WTC11 (cell line): ENCODE data around the gene U2SURP.

Experiments used
- ATF1 ChIP-seq: sonication (generic); formaldehyde crosslinking; IDR thresholded peaks from 2 replicates; pipeline ENCODE4 v1.8.1; 2023; ENCODE audit warnings: mild to moderate bottlenecking, moderate library complexity, missing genetic modification reagents
- CREM ChIP-seq: sonication (generic); formaldehyde crosslinking; IDR thresholded peaks from 2 replicates; pipeline ENCODE4 v1.8.1; 2022; ENCODE audit warnings: mild to moderate bottlenecking, missing genetic modification reagents, moderate library complexity
- E2F1 ChIP-seq: sonication (generic); formaldehyde crosslinking; IDR thresholded peaks from 2 replicates; pipeline ENCODE4 v1.8.0; 2022; ENCODE audit warnings: mild to moderate bottlenecking, missing genetic modification reagents
- ELF4 ChIP-seq: sonication (generic); formaldehyde crosslinking; IDR thresholded peaks from 2 replicates; pipeline ENCODE4 v1.8.1; 2022; ENCODE audit warnings: low read depth, mild to moderate bottlenecking, moderate library complexity, missing genetic modification reagents
- ESRRA ChIP-seq: sonication (generic); formaldehyde crosslinking; IDR thresholded peaks from 2 replicates; pipeline ENCODE4 v1.8.1; 2022; ENCODE audit warnings: mild to moderate bottlenecking, missing genetic modification reagents, borderline replicate concordance
- FOXK1 ChIP-seq: sonication (generic); formaldehyde crosslinking; IDR thresholded peaks from 2 replicates; pipeline ENCODE4 v1.8.0; 2022; ENCODE audit warnings: mild to moderate bottlenecking, moderate library complexity, missing genetic modification reagents
- HMGA2 ChIP-seq: fragments of 250-450 bp; sonication (Bioruptor Pico); IDR thresholded peaks from 2 replicates; pipeline ENCODE4 v1.4.0; 2021; ENCODE audit warnings: mild to moderate bottlenecking, moderate library complexity
- IRF2 ChIP-seq: sonication (generic); formaldehyde crosslinking; IDR thresholded peaks from 2 replicates; pipeline ENCODE4 v1.8.0; 2022; ENCODE audit warnings: low read depth, missing genetic modification reagents, borderline replicate concordance
- SP1 ChIP-seq: sonication (generic); formaldehyde crosslinking; conservative IDR thresholded peaks from 2 replicates; pipeline ENCODE4 v1.8.1; 2022; ENCODE audit warnings: missing genetic modification reagents
- TF ChIP-seq, protein P1 (sequence below): fragments of 200-600 bp; IDR thresholded peaks from 2 replicates; pipeline ENCODE4 v1.8.0; 2022; ENCODE audit warnings: antibody characterized with exemption
- TF ChIP-seq, protein P2 (sequence below): sonication (generic); formaldehyde crosslinking; IDR thresholded peaks from 2 replicates; pipeline ENCODE4 v1.8.1; 2023; ENCODE audit warnings: mild to moderate bottlenecking, missing genetic modification reagents, moderate library complexity
- TF ChIP-seq, protein P3 (sequence below): sonication (generic); formaldehyde crosslinking; IDR thresholded peaks from 2 replicates; pipeline ENCODE4 v1.8.1; 2023; ENCODE audit warnings: mild to moderate bottlenecking, missing genetic modification reagents
- TF ChIP-seq, protein P4 (sequence below): sonication (generic); formaldehyde crosslinking; IDR thresholded peaks from 2 replicates; pipeline ENCODE4 v1.8.1; 2022; ENCODE audit warnings: mild to moderate bottlenecking, moderate library complexity, missing genetic modification reagents
- TF ChIP-seq, protein P5 (sequence below): sonication (generic); formaldehyde crosslinking; IDR thresholded peaks from 2 replicates; pipeline ENCODE4 v1.8.1; 2023; ENCODE audit warnings: mild to moderate bottlenecking, missing genetic modification reagents

DNA sequence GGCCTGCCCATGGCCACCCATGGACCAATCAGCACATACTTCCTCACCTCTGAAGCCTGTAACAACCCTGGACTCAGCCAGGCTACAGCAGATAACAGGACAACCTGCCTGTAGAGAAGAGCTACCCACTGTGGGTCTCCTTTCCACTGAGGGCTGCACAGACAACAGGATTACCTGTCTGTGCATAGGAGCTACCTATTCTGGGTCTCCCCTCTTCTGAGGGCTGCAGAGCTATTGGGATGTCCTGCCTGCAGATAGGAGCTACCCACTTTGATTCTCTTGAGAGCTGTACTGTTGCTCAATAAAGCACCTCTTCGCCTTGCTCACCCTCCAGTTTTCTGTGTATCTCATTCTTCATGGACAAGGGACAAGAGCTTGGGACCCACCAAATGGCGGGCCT is 94.4 kb downstream of the U2SURP start:
- TF ChIP-seq, protein P1, sequence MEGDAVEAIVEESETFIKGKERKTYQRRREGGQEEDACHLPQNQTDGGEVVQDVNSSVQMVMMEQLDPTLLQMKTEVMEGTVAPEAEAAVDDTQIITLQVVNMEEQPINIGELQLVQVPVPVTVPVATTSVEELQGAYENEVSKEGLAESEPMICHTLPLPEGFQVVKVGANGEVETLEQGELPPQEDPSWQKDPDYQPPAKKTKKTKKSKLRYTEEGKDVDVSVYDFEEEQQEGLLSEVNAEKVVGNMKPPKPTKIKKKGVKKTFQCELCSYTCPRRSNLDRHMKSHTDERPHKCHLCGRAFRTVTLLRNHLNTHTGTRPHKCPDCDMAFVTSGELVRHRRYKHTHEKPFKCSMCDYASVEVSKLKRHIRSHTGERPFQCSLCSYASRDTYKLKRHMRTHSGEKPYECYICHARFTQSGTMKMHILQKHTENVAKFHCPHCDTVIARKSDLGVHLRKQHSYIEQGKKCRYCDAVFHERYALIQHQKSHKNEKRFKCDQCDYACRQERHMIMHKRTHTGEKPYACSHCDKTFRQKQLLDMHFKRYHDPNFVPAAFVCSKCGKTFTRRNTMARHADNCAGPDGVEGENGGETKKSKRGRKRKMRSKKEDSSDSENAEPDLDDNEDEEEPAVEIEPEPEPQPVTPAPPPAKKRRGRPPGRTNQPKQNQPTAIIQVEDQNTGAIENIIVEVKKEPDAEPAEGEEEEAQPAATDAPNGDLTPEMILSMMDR, result no peak
- TF ChIP-seq ATF1 (CRISPR knock-in tag) (no peak), ESRRA (CRISPR knock-in tag) (no peak), ELF4 (no peak), CREM (no peak), E2F1 (CRISPR knock-in tag) (no peak), HMGA2 (no peak), IRF2 (CRISPR knock-in tag) (no peak), FOXK1 (CRISPR knock-in tag) (no peak), SP1 (CRISPR knock-in tag) (no peak)
- TF ChIP-seq, protein P2, sequence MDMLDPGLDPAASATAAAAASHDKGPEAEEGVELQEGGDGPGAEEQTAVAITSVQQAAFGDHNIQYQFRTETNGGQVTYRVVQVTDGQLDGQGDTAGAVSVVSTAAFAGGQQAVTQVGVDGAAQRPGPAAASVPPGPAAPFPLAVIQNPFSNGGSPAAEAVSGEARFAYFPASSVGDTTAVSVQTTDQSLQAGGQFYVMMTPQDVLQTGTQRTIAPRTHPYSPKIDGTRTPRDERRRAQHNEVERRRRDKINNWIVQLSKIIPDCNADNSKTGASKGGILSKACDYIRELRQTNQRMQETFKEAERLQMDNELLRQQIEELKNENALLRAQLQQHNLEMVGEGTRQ, result no peak
- TF ChIP-seq, protein P3, sequence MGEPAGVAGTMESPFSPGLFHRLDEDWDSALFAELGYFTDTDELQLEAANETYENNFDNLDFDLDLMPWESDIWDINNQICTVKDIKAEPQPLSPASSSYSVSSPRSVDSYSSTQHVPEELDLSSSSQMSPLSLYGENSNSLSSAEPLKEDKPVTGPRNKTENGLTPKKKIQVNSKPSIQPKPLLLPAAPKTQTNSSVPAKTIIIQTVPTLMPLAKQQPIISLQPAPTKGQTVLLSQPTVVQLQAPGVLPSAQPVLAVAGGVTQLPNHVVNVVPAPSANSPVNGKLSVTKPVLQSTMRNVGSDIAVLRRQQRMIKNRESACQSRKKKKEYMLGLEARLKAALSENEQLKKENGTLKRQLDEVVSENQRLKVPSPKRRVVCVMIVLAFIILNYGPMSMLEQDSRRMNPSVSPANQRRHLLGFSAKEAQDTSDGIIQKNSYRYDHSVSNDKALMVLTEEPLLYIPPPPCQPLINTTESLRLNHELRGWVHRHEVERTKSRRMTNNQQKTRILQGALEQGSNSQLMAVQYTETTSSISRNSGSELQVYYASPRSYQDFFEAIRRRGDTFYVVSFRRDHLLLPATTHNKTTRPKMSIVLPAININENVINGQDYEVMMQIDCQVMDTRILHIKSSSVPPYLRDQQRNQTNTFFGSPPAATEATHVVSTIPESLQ (CRISPR knock-in tag), result no peak
- TF ChIP-seq, protein P4, sequence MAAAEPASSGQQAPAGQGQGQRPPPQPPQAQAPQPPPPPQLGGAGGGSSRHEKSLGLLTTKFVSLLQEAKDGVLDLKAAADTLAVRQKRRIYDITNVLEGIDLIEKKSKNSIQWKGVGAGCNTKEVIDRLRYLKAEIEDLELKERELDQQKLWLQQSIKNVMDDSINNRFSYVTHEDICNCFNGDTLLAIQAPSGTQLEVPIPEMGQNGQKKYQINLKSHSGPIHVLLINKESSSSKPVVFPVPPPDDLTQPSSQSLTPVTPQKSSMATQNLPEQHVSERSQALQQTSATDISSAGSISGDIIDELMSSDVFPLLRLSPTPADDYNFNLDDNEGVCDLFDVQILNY (CRISPR knock-in tag), result no peak
- TF ChIP-seq, protein P5, sequence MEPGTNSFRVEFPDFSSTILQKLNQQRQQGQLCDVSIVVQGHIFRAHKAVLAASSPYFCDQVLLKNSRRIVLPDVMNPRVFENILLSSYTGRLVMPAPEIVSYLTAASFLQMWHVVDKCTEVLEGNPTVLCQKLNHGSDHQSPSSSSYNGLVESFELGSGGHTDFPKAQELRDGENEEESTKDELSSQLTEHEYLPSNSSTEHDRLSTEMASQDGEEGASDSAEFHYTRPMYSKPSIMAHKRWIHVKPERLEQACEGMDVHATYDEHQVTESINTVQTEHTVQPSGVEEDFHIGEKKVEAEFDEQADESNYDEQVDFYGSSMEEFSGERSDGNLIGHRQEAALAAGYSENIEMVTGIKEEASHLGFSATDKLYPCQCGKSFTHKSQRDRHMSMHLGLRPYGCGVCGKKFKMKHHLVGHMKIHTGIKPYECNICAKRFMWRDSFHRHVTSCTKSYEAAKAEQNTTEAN, result no peak
